PFSK-1 (cell line): ENCODE data around the gene KLK2.

Source experiments
- POLR2AphosphoS5 ChIP-seq: IDR thresholded peaks from 2 replicates; pipeline ENCODE4 v1.6.1; 2012; ENCODE audit warnings: low read depth, mild to moderate bottlenecking, control low read depth, low read length, moderate library complexity
- SIN3A ChIP-seq: IDR thresholded peaks from 2 replicates; pipeline ENCODE4 v1.6.1; 2012; ENCODE audit warnings: mild to moderate bottlenecking, low read length, moderate library complexity, borderline replicate concordance; ENCODE audit not compliant: insufficient read depth
- TAF1 ChIP-seq: IDR thresholded peaks from 2 replicates; pipeline ENCODE4 v1.6.1; 2012; ENCODE audit warnings: low read length, control low read depth, borderline replicate concordance; ENCODE audit not compliant: insufficient read depth

GRCh38 chr19:50880241-50880640, 7.0 kb downstream of the KLK2 start:
- TF ChIP-seq TAF1, result no peak
- TF ChIP-seq POLR2AphosphoS5, result no peak
- TF ChIP-seq SIN3A, result no peak
